Thymus (tissue), 11 donors: Measurements from ENCODE around the gene CIT. TPM values are rescaled to one million over a fixed set of nuclear protein-coding genes. Genes with fewer than 3 reads are reported as not detected.

Experiments used
- DNase-seq, 9 donors: peaks; one replicate each; pipeline ENCODE4 v3.0.0-alpha.2; 2013; ENCODE audit warnings: low spot score in 9 of 9, low read depth in 6 of 9, missing footprints in 1 of 9
- H3K27ac ChIP-seq, 2 donors: one replicate each; pipeline ENCODE4 v1.5.1; 2013; ENCODE audit warnings: control low read depth in 1 of 2, low read depth in 1 of 2, low read length in 1 of 2, mild to moderate bottlenecking in 1 of 2, moderate library complexity in 1 of 2
- H3K27me3 ChIP-seq, 2 donors: one replicate each; pipeline ENCODE4 v1.5.1; 2013; ENCODE audit warnings: low read length in 1 of 2; ENCODE audit not compliant: control insufficient read depth in 2 of 2, insufficient read depth in 1 of 2
- H3K36me3 ChIP-seq, 2 donors: one replicate each; pipeline ENCODE4 v1.5.1; 2013; ENCODE audit warnings: low read length in 1 of 2, mild to moderate bottlenecking in 1 of 2, moderate library complexity in 1 of 2; ENCODE audit not compliant: control insufficient read depth in 2 of 2, insufficient read depth in 2 of 2
- H3K4me1 ChIP-seq, 2 donors: one replicate each; pipeline ENCODE4 v1.5.1; 2013; ENCODE audit warnings: low read length in 2 of 2; ENCODE audit not compliant: control insufficient read depth in 2 of 2, insufficient read depth in 2 of 2
- H3K4me3 ChIP-seq, 2 donors: one replicate each; pipeline ENCODE4 v1.5.1; 2013; ENCODE audit warnings: low read length in 2 of 2, control low read depth in 1 of 2, mild to moderate bottlenecking in 1 of 2
- H3K9me3 ChIP-seq, 2 donors: one replicate each; pipeline ENCODE4 v1.5.1; 2013; ENCODE audit warnings: low read length in 1 of 2, mild to moderate bottlenecking in 1 of 2; ENCODE audit not compliant: control insufficient read depth in 2 of 2, insufficient read depth in 1 of 2
- WGBS: extraction: QIAGEN DNeasy Blood & Tissue Kit; methylation state at CpG from one replicate; pipeline ENCODE4 v1.1.7; 2013; 5-methylcytosine and 5-hydroxymethylcytosine counted together
- polyA plus RNA-seq: library from polyadenylated mRNA; stranded (reverse); fragments of 200-250 nt; gene quantifications from one replicate; pipeline ENCODE4 v1.2.3, GENCODE V29; 2013
- total RNA-seq: library from RNA; stranded (reverse); fragments of 120-200 nt; gene quantifications from one replicate; pipeline ENCODE4 v1.2.4, GENCODE V29; 2013
- donor health status: healthy.

Gene CIT
- total and polyA plus RNA-seq, 2 donors, result 2.6 to 9.1 TPM

GRCh38 chr12:119822046-119822445, 55.1 kb downstream of the CIT start:
- Histone ChIP-seq H3K9me3 (no peaks in the 10 kb centered on the region), H3K27me3 (no peaks in the 10 kb centered on the region), H3K4me1 (no peaks in the 10 kb centered on the region), H3K27ac (no peak overlapping the region), H3K4me3 (no peak overlapping the region), H3K36me3 (peaks cover 17 to 38% of the 10 kb centered on the region in 2 donors)
- no peak for DNase-seq
- WGBS, result 96% methylated on average over 2 of the region's 2 CpGs

- DNase-seq, result no peak
- Histone ChIP-seq H3K27me3 (no peaks in the 10 kb centered on the region), H3K4me1 (no peaks in the 10 kb centered on the region), H3K9me3 (no peaks in the 10 kb centered on the region), H3K4me3 (no peak overlapping the region), H3K36me3 (peaks cover 20 to 36% of the 10 kb centered on the region in 2 donors), H3K27ac (no peak overlapping the region)
- WGBS, result 97% methylated on average over 5 of the region's 5 CpGs
Observed at GRCh38 chr12:119819322-119819721, 57.8 kb downstream of the CIT start.

GRCh38 chr12:119817546-119818343, 59.4 kb downstream of the CIT start:
- WGBS, result 100% methylated on average over 2 of the region's 2 CpGs
- Histone ChIP-seq H3K4me3 (no peak overlapping the region), H3K27ac (no peak overlapping the region), H3K4me1 (no peaks in the 10 kb centered on the region), H3K27me3 (no peaks in the 10 kb centered on the region), H3K36me3 (peaks cover 20 to 39% of the 10 kb centered on the region in 2 donors), H3K9me3 (no peaks in the 10 kb centered on the region)
- DNase-seq, result no peak

GRCh38 chr12:119809023-119809422, 68.1 kb downstream of the CIT start:
- Histone ChIP-seq H3K4me1 (no peaks in the 10 kb centered on the region), H3K4me3 (no peak overlapping the region), H3K9me3 (no peaks in the 10 kb centered on the region), H3K27ac (no peak overlapping the region), H3K27me3 (no peaks in the 10 kb centered on the region), H3K36me3 (peaks cover 15 to 22% of the 10 kb centered on the region in 2 donors)
- DNase-seq, result no peak
- 96% methylated on average over 2 of the region's 2 CpGs for WGBS

GRCh38 chr12:119808441-119808840, 68.7 kb downstream of the CIT start:
- Histone ChIP-seq H3K9me3 (no peaks in the 10 kb centered on the region), H3K27ac (no peak overlapping the region), H3K27me3 (no peaks in the 10 kb centered on the region), H3K4me1 (no peaks in the 10 kb centered on the region), H3K4me3 (no peak overlapping the region), H3K36me3 (peaks cover 21 to 24% of the 10 kb centered on the region in 2 donors)
- 99% methylated on average over 6 of the region's 6 CpGs for WGBS
- DNase-seq, result no peak

GRCh38 chr12:119807380-119807779, 69.7 kb downstream of the CIT start:
- no peak overlapping the region for H3K4me3 ChIP-seq
- H3K36me3 ChIP-seq, result peaks cover 28 to 29% of the 10 kb centered on the region in 2 donors
- H3K27ac ChIP-seq, result no peak overlapping the region
- no peaks in the 10 kb centered on the region for H3K4me1 ChIP-seq
- no peak for DNase-seq
- H3K27me3 ChIP-seq, result no peaks in the 10 kb centered on the region
- peaks cover 0 to 2% of the 10 kb centered on the region in 2 donors for H3K9me3 ChIP-seq

- no peaks in the 10 kb centered on the region for H3K4me1 ChIP-seq
- H3K9me3 ChIP-seq, result peaks cover 0 to 2% of the 10 kb centered on the region in 2 donors
- no peak for DNase-seq
- peaks cover 26 to 31% of the 10 kb centered on the region in 2 donors for H3K36me3 ChIP-seq
- no peak overlapping the region for H3K4me3 ChIP-seq
- H3K27ac ChIP-seq, result no peak overlapping the region
- 93% methylated on average over 32 of the region's 32 CpGs for WGBS
- no peaks in the 10 kb centered on the region for H3K27me3 ChIP-seq
Observed at GRCh38 chr12:119804011-119804641, 73.0 kb downstream of the CIT start.

- DNase-seq, result no peak
- Histone ChIP-seq H3K27ac (no peak overlapping the region), H3K4me1 (no peaks in the 10 kb centered on the region), H3K9me3 (peaks cover 0 to 2% of the 10 kb centered on the region in 2 donors), H3K4me3 (peak overlapping the region in 1 of 2 donors; percentile 1), H3K36me3 (peaks cover 31 to 35% of the 10 kb centered on the region in 2 donors), H3K27me3 (no peaks in the 10 kb centered on the region)
- WGBS, result 91% methylated on average over 16 of the region's 16 CpGs
Observed at GRCh38 chr12:119803381-119803791, 73.7 kb downstream of the CIT start.

GRCh38 chr12:119802472-119802871, 74.6 kb downstream of the CIT start:
- Histone ChIP-seq H3K4me3 (no peak overlapping the region), H3K9me3 (peaks cover 0 to 2% of the 10 kb centered on the region in 2 donors), H3K4me1 (no peaks in the 10 kb centered on the region), H3K27me3 (no peaks in the 10 kb centered on the region), H3K27ac (no peak overlapping the region), H3K36me3 (peaks cover 33 to 35% of the 10 kb centered on the region in 2 donors)
- 95% methylated on average over 4 of the region's 4 CpGs for WGBS
- DNase-seq, result no peak
